ENCODE data around the gene P4HA2. TPM values are rescaled to one million over a fixed set of nuclear protein-coding genes. Genes with fewer than 3 reads are reported as not detected.

P4HA2 gene
- total and polyA plus RNA-seq, 2 of the 13 experiments (the other 11 are each of a cell fraction or from before 2014, with no cell fraction given), result 37.7 to 126 TPM

- Histone ChIP-seq H4K20me1 (ENCODE audit: insufficient read depth, low read length) (no peaks in the 10 kb centered on the region), H3K9me3 (ENCODE audit: low read length) (no peaks in the 10 kb centered on the region), H3K36me3 (replicated peaks in 1 of 2; ENCODE audit: control insufficient read depth in 1 of 2, insufficient read depth in 2 of 2, low read length in 2 of 2) (no peaks in the 10 kb centered on the region), H3K79me2 (ENCODE audit: insufficient read depth, low read length) (no peaks in the 10 kb centered on the region), H3K4me1 (ENCODE audit: insufficient read depth, low read length) (peaks cover 52% of the 10 kb centered on the region), H3K27ac (ENCODE audit: extremely low read length, insufficient read depth, low read length) (no peak overlapping the region), H3K9ac (ENCODE audit: insufficient read depth, low read depth, low read length) (no peak overlapping the region), H3K4me3 (replicated peaks in 1 of 3; ENCODE audit: insufficient read depth in 1 of 3, low read depth in 2 of 3, low read length in 3 of 3) (no peak overlapping the region), H3K27me3 (ENCODE audit: control insufficient read depth in 1 of 2, insufficient read depth in 2 of 2, low read length in 2 of 2) (no peaks in the 10 kb centered on the region), H3K4me2 (ENCODE audit: low read depth, low read length) (no peak overlapping the region), H2AFZ (ENCODE audit: low read length) (no peak overlapping the region)
- no peak for ATAC-seq
- CTCF ChIA-PET (ENCODE audit: low intra/inter-chr PET ratio, low total read pairs), result no interaction called here
- intact Hi-C loops (cut with micrococcal nuclease; ENCODE audit: unreplicated experiment) (no loop called here), in situ Hi-C loops (cut with HindIII; ENCODE audit: extremely low pct_ligation_motif_present, low pct_unique_long_range_greater_than_20kb) (no loop called here)
- no TSS peak for BruUV-seq (replicated peaks)
- DNase-seq (ENCODE audit: low spot score), result no peak
- FAIRE-seq, result no peak
- TF ChIP-seq ZNF230 (CRISPR knock-in tag; IDR thresholded peaks at IDR 0.05), result no peak
- no peak for TF ChIP-seq ZNF451 (CRISPR knock-in tag; IDR thresholded peaks at IDR 0.05)
- TF ChIP-seq, protein P1, sequence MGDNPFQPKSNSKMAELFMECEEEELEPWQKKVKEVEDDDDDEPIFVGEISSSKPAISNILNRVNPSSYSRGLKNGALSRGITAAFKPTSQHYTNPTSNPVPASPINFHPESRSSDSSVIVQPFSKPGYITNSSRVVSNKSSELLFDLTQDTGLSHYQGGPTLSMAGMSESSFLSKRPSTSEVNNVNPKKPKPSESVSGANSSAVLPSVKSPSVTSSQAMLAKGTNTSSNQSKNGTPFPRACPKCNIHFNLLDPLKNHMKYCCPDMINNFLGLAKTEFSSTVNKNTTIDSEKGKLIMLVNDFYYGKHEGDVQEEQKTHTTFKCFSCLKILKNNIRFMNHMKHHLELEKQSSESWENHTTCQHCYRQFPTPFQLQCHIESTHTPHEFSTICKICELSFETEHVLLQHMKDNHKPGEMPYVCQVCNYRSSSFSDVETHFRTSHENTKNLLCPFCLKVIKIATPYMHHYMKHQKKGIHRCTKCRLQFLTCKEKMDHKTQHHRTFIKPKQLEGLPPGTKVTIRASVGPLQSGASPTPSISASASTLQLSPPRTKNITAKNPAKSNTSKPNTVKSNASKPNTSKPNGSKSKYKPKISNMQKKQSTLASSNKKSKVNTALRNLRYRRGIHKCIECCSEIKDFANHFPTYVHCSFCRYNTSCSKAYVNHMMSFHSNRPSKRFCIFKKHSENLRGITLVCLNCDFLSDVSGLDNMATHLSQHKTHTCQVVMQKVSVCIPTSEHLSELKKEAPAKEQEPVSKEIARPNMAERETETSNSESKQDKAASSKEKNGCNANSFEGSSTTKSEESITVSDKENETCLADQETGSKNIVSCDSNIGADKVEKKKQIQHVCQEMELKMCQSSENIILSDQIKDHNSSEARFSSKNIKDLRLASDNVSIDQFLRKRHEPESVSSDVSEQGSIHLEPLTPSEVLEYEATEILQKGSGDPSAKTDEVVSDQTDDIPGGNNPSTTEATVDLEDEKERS (CRISPR knock-in tag; IDR thresholded peaks at IDR 0.05), result no peak
- no peak for TF ChIP-seq CHCHD3 (CRISPR knock-in tag; IDR thresholded peaks at IDR 0.05)
- no peak for TF ChIP-seq MXD3 (CRISPR knock-in tag; IDR thresholded peaks at IDR 0.05)
- TF ChIP-seq E2F1 (CRISPR knock-in tag; IDR thresholded peaks at IDR 0.05), result no peak
- no peak for TF ChIP-seq ZNF713 (CRISPR knock-in tag; IDR thresholded peaks at IDR 0.05)
- TF ChIP-seq SRSF9 (IDR thresholded peaks at IDR 0.05; ENCODE audit: borderline replicate concordance, insufficient read depth, low read depth, low read length, poor library complexity, severe bottlenecking), result no peak
- TF ChIP-seq GLI4 (CRISPR knock-in tag; IDR thresholded peaks at IDR 0.05; ENCODE audit: borderline replicate concordance), result no peak
- POLR2A ChIA-PET, result no interaction called here
These were observed 39.6 kb upstream of the P4HA2 start for GRCh38 chr5:132267166-132267739.
